HEK293 (cell line): Measurements from ENCODE around the gene CHCHD6.

Experiments
- CTCF ChIA-PET: fragments of 350-600 bp; formaldehyde crosslinking; extraction: SDS; loops from one replicate; lab custom pipeline; 2021; ENCODE audit warnings: antibody characterized with exemption; lab: Yijun Ruan, JAX
- POLR2A ChIA-PET: fragments of 300-600 bp; formaldehyde crosslinking; extraction: SDS; loops from one replicate; lab custom pipeline; 2020; ENCODE audit warnings: antibody characterized with exemption, inconsistent platforms; lab: Yijun Ruan, JAX
- H3K27ac ChIP-seq: fragments of 200-500 bp; sonication (Bioruptor generic); 2 replicates; pipeline ENCODE4 v1.5.1; 2014; ENCODE audit warnings: low read depth, low read length, control low read depth, inconsistent platforms; ENCODE audit errors: extremely low read depth
- H3K36me3 ChIP-seq, 2 experiments: fragments of 200-500 bp in 1 of 2; sonication (Bioruptor generic) in 1 of 2; 1 replicate in 1 of 2; 2 replicates in 1 of 2; pipeline ENCODE4 v1.5.1; 2014 to 2017; ENCODE audit warnings: inconsistent platforms in 2 of 2, low read length in 2 of 2; ENCODE audit not compliant: control insufficient read depth in 2 of 2, insufficient read depth in 1 of 2
- H3K4me1 ChIP-seq: fragments of 200-500 bp; sonication (Bioruptor generic); 2 replicates; pipeline ENCODE4 v1.5.1; 2014; ENCODE audit warnings: mild to moderate bottlenecking, low read length, inconsistent platforms; ENCODE audit not compliant: control insufficient read depth, insufficient read depth
- H3K4me3 ChIP-seq: 2 replicates; pipeline ENCODE4 v1.5.1; 2011; ENCODE audit warnings: low read depth, mild to moderate bottlenecking, control low read depth, low read length, moderate library complexity
- H3K9me3 ChIP-seq: fragments of 200-500 bp; sonication (Bioruptor generic); 2 replicates; pipeline ENCODE4 v1.5.1; 2014; ENCODE audit warnings: low read depth, low read length, inconsistent platforms; ENCODE audit not compliant: control insufficient read depth, insufficient read depth
- GLIS1 ChIP-seq: fragments of 450-650 bp; formaldehyde crosslinking; IDR thresholded peaks from 2 replicates; pipeline ENCODE4 v1.5.1; 2016; ENCODE audit warnings: missing biosample characterization, missing genetic modification characterization
- PRDM10 ChIP-seq: fragments of 450-650 bp; formaldehyde crosslinking; IDR thresholded peaks from 2 replicates; pipeline ENCODE4 v1.5.1; 2016; ENCODE audit warnings: missing biosample characterization, missing genetic modification characterization
- REPIN1 ChIP-seq: fragments of 450-650 bp; formaldehyde crosslinking; IDR thresholded peaks from 2 replicates; pipeline ENCODE4 v1.5.1; 2017; ENCODE audit warnings: missing biosample characterization, missing genetic modification characterization, low read depth
- TCF7L2 ChIP-seq: IDR thresholded peaks from 2 replicates; pipeline ENCODE4 v1.6.1; 2011; ENCODE audit warnings: low read depth, mild to moderate bottlenecking, inconsistent platforms, low read length, moderate library complexity, borderline replicate concordance
- ZBTB21 ChIP-seq: fragments of 450-650 bp; formaldehyde crosslinking; IDR thresholded peaks from 2 replicates; pipeline ENCODE4 v1.5.1; 2017; ENCODE audit warnings: missing biosample characterization, missing genetic modification characterization
- ZBTB44 ChIP-seq: fragments of 450-650 bp; IDR thresholded peaks from 2 replicates; pipeline ENCODE4 v1.5.1; 2018; ENCODE audit warnings: missing biosample characterization, mild to moderate bottlenecking, missing genetic modification characterization
- ZBTB8A ChIP-seq: fragments of 450-650 bp; formaldehyde crosslinking; IDR thresholded peaks from 2 replicates; pipeline ENCODE4 v1.5.1; 2016; ENCODE audit warnings: missing biosample characterization, missing genetic modification characterization
- ZNF138 ChIP-seq: fragments of 450-650 bp; formaldehyde crosslinking; IDR thresholded peaks from 2 replicates; pipeline ENCODE4 v1.5.1; 2016; ENCODE audit warnings: missing biosample characterization, missing genetic modification characterization, borderline replicate concordance
- ZNF157 ChIP-seq: fragments of 450-650 bp; formaldehyde crosslinking; IDR thresholded peaks from 2 replicates; pipeline ENCODE4 v1.5.1; 2016; ENCODE audit warnings: missing biosample characterization, missing genetic modification characterization
- ZNF18 ChIP-seq: fragments of 450-650 bp; formaldehyde crosslinking; IDR thresholded peaks from 2 replicates; pipeline ENCODE4 v1.5.1; 2016; ENCODE audit warnings: missing biosample characterization, missing genetic modification characterization
- ZNF202 ChIP-seq: fragments of 450-650 bp; formaldehyde crosslinking; IDR thresholded peaks from 2 replicates; pipeline ENCODE4 v1.5.1; 2016; ENCODE audit warnings: missing biosample characterization, missing genetic modification characterization, borderline replicate concordance
- ZNF302 ChIP-seq: fragments of 450-650 bp; formaldehyde crosslinking; IDR thresholded peaks from 2 replicates; pipeline ENCODE4 v1.5.1; 2016; ENCODE audit warnings: missing biosample characterization, missing genetic modification characterization, low read depth
- ZNF398 ChIP-seq: fragments of 450-650 bp; formaldehyde crosslinking; IDR thresholded peaks from 2 replicates; pipeline ENCODE4 v1.5.1; 2017; ENCODE audit warnings: missing biosample characterization, missing genetic modification characterization
- ZNF416 ChIP-seq: fragments of 450-650 bp; formaldehyde crosslinking; IDR thresholded peaks from 2 replicates; pipeline ENCODE4 v1.5.1; 2016; ENCODE audit warnings: missing biosample characterization, missing genetic modification characterization
- ZNF433 ChIP-seq: fragments of 450-650 bp; formaldehyde crosslinking; IDR thresholded peaks from 2 replicates; pipeline ENCODE4 v1.5.1; 2016; ENCODE audit warnings: missing biosample characterization, missing genetic modification characterization, low read depth
- ZNF585B ChIP-seq: fragments of 450-650 bp; formaldehyde crosslinking; IDR thresholded peaks from 2 replicates; pipeline ENCODE4 v1.5.1; 2016; ENCODE audit warnings: missing biosample characterization, missing genetic modification characterization
- ZNF664 ChIP-seq: fragments of 450-650 bp; formaldehyde crosslinking; IDR thresholded peaks from 2 replicates; pipeline ENCODE4 v1.5.1; 2016; ENCODE audit warnings: missing biosample characterization, missing genetic modification characterization
- ZNF670 ChIP-seq: fragments of 450-650 bp; formaldehyde crosslinking; IDR thresholded peaks from 2 replicates; pipeline ENCODE4 v1.5.1; 2016; ENCODE audit warnings: missing biosample characterization, missing genetic modification characterization, low read depth
- ZNF701 ChIP-seq: fragments of 450-650 bp; formaldehyde crosslinking; IDR thresholded peaks from 2 replicates; pipeline ENCODE4 v1.5.1; 2016; ENCODE audit warnings: missing biosample characterization, missing genetic modification characterization
- ZNF747 ChIP-seq: fragments of 450-650 bp; formaldehyde crosslinking; IDR thresholded peaks from 2 replicates; pipeline ENCODE4 v1.5.1; 2016; ENCODE audit warnings: missing biosample characterization, missing genetic modification characterization
- ZNF843 ChIP-seq: fragments of 450-650 bp; formaldehyde crosslinking; IDR thresholded peaks from 2 replicates; pipeline ENCODE4 v1.5.1; 2016; ENCODE audit warnings: missing biosample characterization, missing genetic modification characterization

The CHCHD6 gene

GRCh38 chr3:126866175-126866759 lies 162.2 kb downstream of the CHCHD6 start (continued):
- TF ChIP-seq PRDM10 (tag by site-specific recombination), result no peak

- Histone ChIP-seq H3K9me3 (no peaks in the 10 kb centered on the region), H3K4me1 (no peaks in the 10 kb centered on the region), H3K4me3 (no peak overlapping the region), H3K36me3 (no peaks in the 10 kb centered on the region; a peak in 1 of 3 replicates), H3K27ac (no peak overlapping the region)
- ChIA-PET POLR2A (no interaction called here), CTCF (no interaction called here)
- TF ChIP-seq ZNF670 (tag by site-specific recombination) (no peak), ZNF157 (no peak), ZNF302 (tag by site-specific recombination) (no peak), GLIS1 (tag by site-specific recombination) (no peak), ZNF843 (tag by site-specific recombination) (no peak), ZNF701 (tag by site-specific recombination) (no peak), ZNF664 (tag by site-specific recombination) (no peak), ZNF585B (tag by site-specific recombination) (no peak), ZNF747 (no peak), ZNF18 (tag by site-specific recombination) (no peak), ZBTB21 (tag by site-specific recombination) (no peak), ZNF202 (tag by site-specific recombination) (no peak), ZNF398 (tag by site-specific recombination) (no peak), ZNF138 (no peak), ZNF416 (tag by site-specific recombination) (no peak), REPIN1 (tag by site-specific recombination) (no peak), ZNF433 (tag by site-specific recombination) (no peak), ZBTB8A (tag by site-specific recombination) (no peak), ZBTB44 (tag by site-specific recombination) (no peak), TCF7L2 (no peak)
Observed at GRCh38 chr3:126867190-126867862, 163.3 kb downstream of the CHCHD6 start.
